ENCODE measurements around the gene MCHR2.
"Not testable (repeated sequence)": the region's sequence is repeated elsewhere in the genome, so short reads cannot be mapped to it uniquely, and the experiment has no call there.

Gene MCHR2, protein sequence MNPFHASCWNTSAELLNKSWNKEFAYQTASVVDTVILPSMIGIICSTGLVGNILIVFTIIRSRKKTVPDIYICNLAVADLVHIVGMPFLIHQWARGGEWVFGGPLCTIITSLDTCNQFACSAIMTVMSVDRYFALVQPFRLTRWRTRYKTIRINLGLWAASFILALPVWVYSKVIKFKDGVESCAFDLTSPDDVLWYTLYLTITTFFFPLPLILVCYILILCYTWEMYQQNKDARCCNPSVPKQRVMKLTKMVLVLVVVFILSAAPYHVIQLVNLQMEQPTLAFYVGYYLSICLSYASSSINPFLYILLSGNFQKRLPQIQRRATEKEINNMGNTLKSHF

DNA sequence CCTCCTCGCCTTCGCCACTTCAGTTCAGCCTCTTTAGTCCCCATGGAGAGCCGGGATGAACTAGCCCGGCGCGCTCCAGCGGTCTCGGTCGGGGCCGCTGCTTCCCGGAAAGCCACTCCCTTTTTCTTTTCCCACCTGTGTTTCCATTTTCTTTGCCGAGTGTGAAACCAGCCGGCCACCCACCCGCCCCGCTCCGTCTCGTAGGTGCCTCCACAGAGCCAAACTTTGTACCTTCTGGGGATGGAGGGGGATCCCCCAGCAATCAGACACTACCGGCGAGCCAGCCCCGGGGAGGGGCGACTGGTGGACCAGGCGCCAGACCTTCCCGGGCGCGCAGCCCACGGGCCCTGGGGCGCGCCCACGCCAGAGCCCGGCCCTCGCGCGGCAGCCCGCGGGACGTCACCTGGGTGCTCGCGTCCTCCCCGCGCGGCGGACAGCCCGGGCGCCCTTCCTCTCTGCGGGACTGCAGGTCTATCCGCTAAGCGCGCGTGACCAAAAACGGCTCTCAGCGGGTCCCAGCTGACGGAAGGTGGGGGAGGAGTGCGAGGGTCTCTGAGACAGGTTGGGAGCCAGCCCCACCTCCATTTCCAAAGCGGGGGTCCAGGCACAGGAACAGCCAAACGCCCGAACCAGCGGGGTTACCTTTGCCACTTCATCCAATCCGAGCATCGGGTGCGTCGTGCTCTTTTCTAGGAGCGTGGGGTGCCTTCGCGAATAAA is at the start of gene MCHR2:
Gene MCHR2, minus strand, starts transcription at position 691 of the 719 bp plus-strand sequence. CDS start 38,076 bp downstream, outside the sequence.
- DNase-seq (ENCODE audit: low read depth), result no peak
- H3K4me3 ChIP-seq (ENCODE audit: low read depth, low read length), result no peak within 1 kb of the TSS
- TF ChIP-seq, protein P1, sequence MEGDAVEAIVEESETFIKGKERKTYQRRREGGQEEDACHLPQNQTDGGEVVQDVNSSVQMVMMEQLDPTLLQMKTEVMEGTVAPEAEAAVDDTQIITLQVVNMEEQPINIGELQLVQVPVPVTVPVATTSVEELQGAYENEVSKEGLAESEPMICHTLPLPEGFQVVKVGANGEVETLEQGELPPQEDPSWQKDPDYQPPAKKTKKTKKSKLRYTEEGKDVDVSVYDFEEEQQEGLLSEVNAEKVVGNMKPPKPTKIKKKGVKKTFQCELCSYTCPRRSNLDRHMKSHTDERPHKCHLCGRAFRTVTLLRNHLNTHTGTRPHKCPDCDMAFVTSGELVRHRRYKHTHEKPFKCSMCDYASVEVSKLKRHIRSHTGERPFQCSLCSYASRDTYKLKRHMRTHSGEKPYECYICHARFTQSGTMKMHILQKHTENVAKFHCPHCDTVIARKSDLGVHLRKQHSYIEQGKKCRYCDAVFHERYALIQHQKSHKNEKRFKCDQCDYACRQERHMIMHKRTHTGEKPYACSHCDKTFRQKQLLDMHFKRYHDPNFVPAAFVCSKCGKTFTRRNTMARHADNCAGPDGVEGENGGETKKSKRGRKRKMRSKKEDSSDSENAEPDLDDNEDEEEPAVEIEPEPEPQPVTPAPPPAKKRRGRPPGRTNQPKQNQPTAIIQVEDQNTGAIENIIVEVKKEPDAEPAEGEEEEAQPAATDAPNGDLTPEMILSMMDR (IDR thresholded peaks at IDR 0.05; ENCODE audit: low read depth, low read length, missing control alignments), result no peak

DNA sequence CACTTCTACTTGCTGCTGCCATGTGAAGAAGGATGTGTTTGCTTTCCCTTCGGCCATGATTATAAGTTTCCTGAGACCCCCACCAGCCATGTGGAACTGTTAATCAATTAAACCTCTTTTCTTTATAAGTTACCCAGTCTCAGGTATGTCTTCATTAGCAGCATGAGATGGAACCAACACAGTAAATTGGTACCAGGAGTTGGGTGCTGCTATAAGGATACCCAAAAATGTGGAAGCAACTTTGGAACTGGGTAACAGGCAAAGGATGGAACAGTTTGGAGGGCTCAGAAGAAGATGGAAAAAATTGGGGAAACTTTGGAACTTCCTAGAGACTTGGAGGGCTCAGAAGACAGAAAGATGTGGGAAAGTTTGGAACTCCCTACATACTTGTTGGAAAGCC is 44.5 kb upstream of the MCHR2 start:
- not testable (repeated sequence) for H3K4me3 ChIP-seq (ENCODE audit: low read depth, low read length); DNase-seq (ENCODE audit: low read depth)

DNA sequence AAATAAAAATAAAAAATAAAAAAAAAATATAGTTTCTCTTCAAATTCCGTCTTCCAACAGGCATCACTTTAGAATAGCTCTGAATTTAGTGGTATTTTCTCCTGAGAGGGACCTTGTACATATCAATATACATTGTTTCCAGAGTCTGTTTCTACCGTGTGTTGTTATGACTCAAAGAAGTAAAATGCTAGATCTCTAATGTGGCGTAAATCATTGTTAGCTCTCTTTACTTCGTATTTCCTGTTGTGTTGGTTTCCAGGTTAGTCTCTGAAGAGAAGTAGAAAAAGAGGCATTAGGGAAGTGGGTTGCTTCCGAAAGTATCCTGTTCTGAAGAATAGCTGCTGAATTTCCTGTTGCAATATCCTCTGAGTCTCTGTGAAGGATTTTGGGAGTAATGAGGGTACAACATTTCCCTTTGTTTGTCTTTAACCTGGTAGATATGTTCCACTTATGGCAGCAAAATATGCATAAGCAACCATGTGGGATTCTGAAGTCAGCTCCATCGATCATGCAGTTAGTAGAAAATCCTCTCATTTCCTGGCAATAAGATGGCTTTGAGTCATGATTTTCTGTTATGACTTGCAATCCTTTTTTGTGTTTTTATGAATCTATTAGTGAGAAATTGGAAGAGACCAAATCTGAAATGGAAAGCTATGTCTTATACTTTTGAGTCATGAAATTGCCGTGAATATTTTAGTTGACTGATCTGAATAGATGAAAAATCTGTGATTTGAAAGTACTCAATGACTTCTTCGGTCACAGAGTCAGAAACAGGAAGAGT is 42.0 kb upstream of the MCHR2 start:
- no peak for DNase-seq (ENCODE audit: low read depth)
- H3K4me3 ChIP-seq (ENCODE audit: low read depth, low read length), result no peak overlapping the region
- TF ChIP-seq, protein P1 (IDR thresholded peaks at IDR 0.05; ENCODE audit: low read depth, low read length, missing control alignments), result no peak

DNA sequence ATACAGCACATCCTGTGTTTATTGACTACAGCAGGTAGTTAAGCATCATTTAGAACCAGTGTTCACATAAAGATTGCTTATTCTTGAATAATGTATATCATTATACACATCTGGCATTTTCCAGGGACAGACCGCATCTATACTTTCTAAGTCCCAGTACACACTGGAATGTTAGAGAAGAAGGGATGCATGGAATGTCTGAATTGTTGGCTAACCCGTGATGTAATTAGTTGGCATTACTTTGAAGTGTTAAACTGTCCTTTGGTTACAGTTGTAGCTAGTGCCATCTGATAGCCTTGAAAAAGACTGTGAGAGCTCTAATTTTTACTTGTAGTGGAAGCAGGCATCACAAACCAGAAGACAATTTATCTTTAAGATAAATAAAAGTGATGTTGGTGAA is 29.8 kb upstream of the MCHR2 start:
- TF ChIP-seq, protein P1 (IDR thresholded peaks at IDR 0.05; ENCODE audit: low read depth, low read length, missing control alignments), result no peak
- H3K4me3 ChIP-seq (ENCODE audit: low read depth, low read length), result no peak overlapping the region
- DNase-seq (ENCODE audit: low read depth), result no peak

DNA sequence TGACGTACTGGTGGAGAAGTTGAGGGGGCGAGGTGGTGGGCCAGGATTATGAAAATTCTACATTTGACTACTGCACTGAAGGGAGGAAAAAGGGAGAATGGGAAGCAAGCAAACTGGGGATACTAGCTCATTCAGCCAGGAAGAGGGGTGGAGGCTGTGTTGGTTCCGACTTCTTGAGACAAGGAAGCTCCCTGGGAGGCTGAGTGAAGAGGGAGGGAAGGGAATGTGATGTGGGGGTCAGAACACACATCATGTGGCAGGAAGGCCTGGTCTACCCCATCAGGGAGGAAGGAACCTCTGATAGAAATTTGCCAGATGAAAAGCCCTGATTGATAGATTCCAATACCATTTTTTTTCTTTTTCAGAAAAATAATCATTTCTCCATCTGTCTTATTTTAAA is 28.8 kb upstream of the MCHR2 start:
- no peak for DNase-seq (ENCODE audit: low read depth)
- H3K4me3 ChIP-seq (ENCODE audit: low read depth, low read length), result no peak overlapping the region
- TF ChIP-seq, protein P1 (IDR thresholded peaks at IDR 0.05; ENCODE audit: low read depth, low read length, missing control alignments), result no peak

DNA sequence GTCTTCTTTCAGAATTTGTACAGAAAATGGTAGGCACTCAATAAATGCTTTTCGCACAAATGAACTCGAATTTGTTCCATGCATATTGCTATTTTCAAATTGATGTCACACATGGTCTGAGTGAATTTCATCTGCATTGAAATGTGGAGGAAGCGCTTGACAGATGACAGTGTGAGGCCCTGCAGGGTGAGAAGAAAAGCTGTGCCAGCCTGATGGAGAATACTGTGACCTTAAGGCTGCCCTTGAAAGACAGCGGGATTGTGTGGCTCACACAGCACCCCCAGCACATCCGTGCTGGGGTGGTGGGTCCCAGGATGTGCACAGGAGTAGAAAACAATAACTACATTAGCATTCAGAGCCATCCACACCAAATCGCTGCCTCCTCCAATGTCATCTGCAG is 14.8 kb upstream of the MCHR2 start:
- H3K4me3 ChIP-seq (ENCODE audit: low read depth, low read length), result no peak overlapping the region
- no peak for DNase-seq (ENCODE audit: low read depth)
- TF ChIP-seq, protein P1 (IDR thresholded peaks at IDR 0.05; ENCODE audit: low read depth, low read length, missing control alignments), result no peak

DNA sequence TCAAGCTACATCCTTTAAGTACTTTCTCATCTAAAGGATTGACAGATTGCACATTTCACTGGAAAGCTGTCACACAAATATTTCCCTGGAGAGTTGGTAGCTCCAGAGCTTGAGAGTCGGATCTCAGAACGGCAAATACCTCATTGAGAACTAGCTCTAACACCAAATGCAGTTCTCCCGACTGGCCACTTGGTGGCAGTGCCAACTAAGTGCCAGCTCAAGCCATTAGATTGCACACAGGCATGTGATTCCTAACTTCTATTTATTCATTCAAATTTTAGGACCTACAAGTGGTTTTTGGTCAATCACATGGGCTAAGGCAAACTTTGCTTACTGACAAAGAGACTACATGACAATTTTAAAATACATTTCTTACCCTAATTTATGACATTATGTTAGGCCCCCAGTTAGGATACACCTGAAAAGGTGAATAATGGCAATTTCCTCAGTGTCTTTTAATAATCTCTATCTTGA is 7.9 kb upstream of the MCHR2 start:
- TF ChIP-seq, protein P1 (IDR thresholded peaks at IDR 0.05; ENCODE audit: low read depth, low read length, missing control alignments), result peak; percentile 97
- peak; percentile 3 for DNase-seq (ENCODE audit: low read depth)
- no peak overlapping the region for H3K4me3 ChIP-seq (ENCODE audit: low read depth, low read length)
